Memory B cell (primary cell): Measurements from ENCODE around the gene ALKBH5.

Experiments
- ATAC-seq: fragments of 150-1000 bp; cut with Tn5 transposase; 2 replicates; pipeline ENCODE4 v1.10.0; 2021; ENCODE audit warnings: low read depth, mild to moderate bottlenecking, moderate library complexity
- DNase-seq, 2 donors: peaks; one replicate each; pipeline ENCODE4 v3.0.0; 2022; ENCODE audit warnings: low spot score in 2 of 2
- H3K27ac Mint-ChIP-seq: one replicate; pipeline ENCODE4 v1.8.0; 2022; ENCODE audit warnings: mild to moderate bottlenecking, moderate library complexity, mixed read lengths
- H3K27me3 Mint-ChIP-seq: one replicate; pipeline ENCODE4 v1.8.0; 2022; ENCODE audit warnings: mixed read lengths
- H3K36me3 Mint-ChIP-seq: one replicate; pipeline ENCODE4 v1.8.0; 2022; ENCODE audit warnings: mild to moderate bottlenecking, mixed read lengths
- H3K4me1 Mint-ChIP-seq: one replicate; pipeline ENCODE4 v1.8.0; 2022; ENCODE audit warnings: mixed read lengths
- H3K4me3 Mint-ChIP-seq: one replicate; pipeline ENCODE4 v1.8.0; 2022; ENCODE audit warnings: mild to moderate bottlenecking, moderate library complexity, mixed read lengths
- H3K9me3 Mint-ChIP-seq: one replicate; pipeline ENCODE4 v1.8.0; 2022; ENCODE audit warnings: mixed read lengths

The ALKBH5 gene

GRCh38 chr17:18185832-18186626 lies 2.4 kb downstream of the ALKBH5 start:
- Mint-ChIP-seq H3K27me3 (no peaks in the 10 kb centered on the region), H3K27ac (peak overlapping the region; percentile 97), H3K4me3 (peak overlapping the region; percentile 95), H3K4me1 (peaks cover 47% of the 10 kb centered on the region), H3K36me3 (peaks cover 9% of the 10 kb centered on the region), H3K9me3 (no peaks in the 10 kb centered on the region)
- no peak for ATAC-seq
- DNase-seq = no peak

GRCh38 chr17:18186627-18186982 lies 3.0 kb downstream of the ALKBH5 start:
- H3K9me3 Mint-ChIP-seq = no peaks in the 10 kb centered on the region
- no peaks in the 10 kb centered on the region for H3K27me3 Mint-ChIP-seq
- no peak for DNase-seq
- H3K27ac Mint-ChIP-seq = peak overlapping the region; percentile 97
- H3K4me3 Mint-ChIP-seq = peak overlapping the region; percentile 95
- ATAC-seq = no peak
- peaks cover 9% of the 10 kb centered on the region for H3K36me3 Mint-ChIP-seq
- peaks cover 52% of the 10 kb centered on the region for H3K4me1 Mint-ChIP-seq

GRCh38 chr17:18187226-18187625 lies 3.6 kb downstream of the ALKBH5 start:
- peaks cover 48% of the 10 kb centered on the region for H3K4me1 Mint-ChIP-seq
- H3K27ac Mint-ChIP-seq = peak overlapping the region; percentile 3
- peak overlapping the region; percentile 95 for H3K4me3 Mint-ChIP-seq
- DNase-seq (no peak), ATAC-seq (no peak)
- H3K9me3 Mint-ChIP-seq = no peaks in the 10 kb centered on the region
- H3K27me3 Mint-ChIP-seq = no peaks in the 10 kb centered on the region
- peaks cover 9% of the 10 kb centered on the region for H3K36me3 Mint-ChIP-seq

- peaks cover 9% of the 10 kb centered on the region for H3K36me3 Mint-ChIP-seq
- H3K27me3 Mint-ChIP-seq = no peaks in the 10 kb centered on the region
- H3K27ac Mint-ChIP-seq = peak overlapping the region; percentile 47
- peak overlapping the region; percentile 95 for H3K4me3 Mint-ChIP-seq
- H3K9me3 Mint-ChIP-seq = no peaks in the 10 kb centered on the region
- ATAC-seq (no peak), DNase-seq (no peak)
- H3K4me1 Mint-ChIP-seq = peaks cover 46% of the 10 kb centered on the region
Observed at GRCh38 chr17:18187821-18188761, 4.5 kb downstream of the ALKBH5 start.

- no peaks in the 10 kb centered on the region for H3K9me3 Mint-ChIP-seq
- no peak overlapping the region for H3K27ac Mint-ChIP-seq
- peaks cover 20% of the 10 kb centered on the region for H3K36me3 Mint-ChIP-seq
- H3K4me1 Mint-ChIP-seq = peaks cover 47% of the 10 kb centered on the region
- no peaks in the 10 kb centered on the region for H3K27me3 Mint-ChIP-seq
- ATAC-seq (no peak), DNase-seq (no peak)
- no peak overlapping the region for H3K4me3 Mint-ChIP-seq
Observed at GRCh38 chr17:18190628-18191235, 7.1 kb downstream of the ALKBH5 start.

GRCh38 chr17:18191236-18191667 lies 7.6 kb downstream of the ALKBH5 start:
- no peaks in the 10 kb centered on the region for H3K9me3 Mint-ChIP-seq
- ATAC-seq (no peak), DNase-seq (no peak)
- H3K4me1 Mint-ChIP-seq = peaks cover 41% of the 10 kb centered on the region
- peaks cover 23% of the 10 kb centered on the region for H3K36me3 Mint-ChIP-seq
- no peak overlapping the region for H3K4me3 Mint-ChIP-seq
- H3K27me3 Mint-ChIP-seq = no peaks in the 10 kb centered on the region
- no peak overlapping the region for H3K27ac Mint-ChIP-seq

- no peak overlapping the region for H3K4me3 Mint-ChIP-seq
- H3K27me3 Mint-ChIP-seq = no peaks in the 10 kb centered on the region
- peaks cover 34% of the 10 kb centered on the region for H3K4me1 Mint-ChIP-seq
- no peak for ATAC-seq
- DNase-seq = no peak
- H3K27ac Mint-ChIP-seq = no peak overlapping the region
- no peaks in the 10 kb centered on the region for H3K9me3 Mint-ChIP-seq
- peaks cover 26% of the 10 kb centered on the region for H3K36me3 Mint-ChIP-seq
Observed at GRCh38 chr17:18191967-18192366, 8.3 kb downstream of the ALKBH5 start.

- DNase-seq = no peak
- Mint-ChIP-seq H3K27me3 (no peaks in the 10 kb centered on the region), H3K9me3 (no peaks in the 10 kb centered on the region), H3K36me3 (peaks cover 29% of the 10 kb centered on the region), H3K4me1 (peaks cover 28% of the 10 kb centered on the region), H3K27ac (no peak overlapping the region), H3K4me3 (no peak overlapping the region)
- ATAC-seq = no peak
Observed at GRCh38 chr17:18194394-18194793, 10.8 kb downstream of the ALKBH5 start.

- H3K36me3 Mint-ChIP-seq = peaks cover 29% of the 10 kb centered on the region
- H3K27me3 Mint-ChIP-seq = no peaks in the 10 kb centered on the region
- no peaks in the 10 kb centered on the region for H3K9me3 Mint-ChIP-seq
- ATAC-seq (no peak), DNase-seq (no peak)
- H3K4me1 Mint-ChIP-seq = peaks cover 28% of the 10 kb centered on the region
- no peak overlapping the region for H3K27ac Mint-ChIP-seq
- H3K4me3 Mint-ChIP-seq = no peak overlapping the region
Observed at GRCh38 chr17:18194804-18195203, 11.2 kb downstream of the ALKBH5 start.

GRCh38 chr17:18195246-18195645 lies 11.6 kb downstream of the ALKBH5 start:
- ATAC-seq = no peak

GRCh38 chr17:18197535-18198194 lies 14.0 kb downstream of the ALKBH5 start:
- Mint-ChIP-seq H3K9me3 (no peaks in the 10 kb centered on the region), H3K4me3 (no peak overlapping the region), H3K27ac (no peak overlapping the region), H3K4me1 (peaks cover 26% of the 10 kb centered on the region), H3K36me3 (peaks cover 31% of the 10 kb centered on the region), H3K27me3 (no peaks in the 10 kb centered on the region)
- DNase-seq = no peak
- ATAC-seq = no peak

More at GRCh38 chr17:18195246-18195645, 11.6 kb downstream of the ALKBH5 start:
- no peak overlapping the region for H3K4me3 Mint-ChIP-seq
- H3K36me3 Mint-ChIP-seq = peaks cover 31% of the 10 kb centered on the region
- peaks cover 28% of the 10 kb centered on the region for H3K4me1 Mint-ChIP-seq
- no peaks in the 10 kb centered on the region for H3K27me3 Mint-ChIP-seq
- no peaks in the 10 kb centered on the region for H3K9me3 Mint-ChIP-seq
- no peak for DNase-seq
- no peak overlapping the region for H3K27ac Mint-ChIP-seq

GRCh38 chr17:18198530-18198929 lies 14.9 kb downstream of the ALKBH5 start:
- peaks cover 25% of the 10 kb centered on the region for H3K4me1 Mint-ChIP-seq
- H3K27ac Mint-ChIP-seq = no peak overlapping the region
- DNase-seq (no peak), ATAC-seq (no peak)
- H3K27me3 Mint-ChIP-seq = no peaks in the 10 kb centered on the region
- H3K9me3 Mint-ChIP-seq = no peaks in the 10 kb centered on the region
- H3K36me3 Mint-ChIP-seq = peaks cover 34% of the 10 kb centered on the region
- H3K4me3 Mint-ChIP-seq = no peak overlapping the region

- DNase-seq (no peak), ATAC-seq (no peak)
- H3K4me1 Mint-ChIP-seq = peaks cover 19% of the 10 kb centered on the region
- no peak overlapping the region for H3K4me3 Mint-ChIP-seq
- no peaks in the 10 kb centered on the region for H3K27me3 Mint-ChIP-seq
- H3K9me3 Mint-ChIP-seq = no peaks in the 10 kb centered on the region
- peaks cover 26% of the 10 kb centered on the region for H3K36me3 Mint-ChIP-seq
- H3K27ac Mint-ChIP-seq = no peak overlapping the region
Observed at GRCh38 chr17:18201108-18201507, 17.5 kb downstream of the ALKBH5 start.
